OCI-LY1 (cell line): Measurements from ENCODE around the gene GRIK3.

Experiments used
- CTCF ChIP-seq: fragments of 200-600 bp; sonication (generic), shearing (Covaris generic); IDR thresholded peaks from 2 replicates; pipeline ENCODE4 v1.5.1; 2017; ENCODE audit warnings: mild to moderate bottlenecking, antibody characterized with exemption, low read length, moderate library complexity, mixed read lengths
- EZH2 ChIP-seq: fragments of 200-600 bp; sonication (generic), shearing (Covaris generic); IDR thresholded peaks from 2 replicates; pipeline ENCODE4 v1.8.0; 2017; ENCODE audit warnings: borderline replicate concordance, mixed run types, mild to moderate bottlenecking, antibody characterized with exemption, low read length, moderate library complexity, mixed read lengths

DNA sequence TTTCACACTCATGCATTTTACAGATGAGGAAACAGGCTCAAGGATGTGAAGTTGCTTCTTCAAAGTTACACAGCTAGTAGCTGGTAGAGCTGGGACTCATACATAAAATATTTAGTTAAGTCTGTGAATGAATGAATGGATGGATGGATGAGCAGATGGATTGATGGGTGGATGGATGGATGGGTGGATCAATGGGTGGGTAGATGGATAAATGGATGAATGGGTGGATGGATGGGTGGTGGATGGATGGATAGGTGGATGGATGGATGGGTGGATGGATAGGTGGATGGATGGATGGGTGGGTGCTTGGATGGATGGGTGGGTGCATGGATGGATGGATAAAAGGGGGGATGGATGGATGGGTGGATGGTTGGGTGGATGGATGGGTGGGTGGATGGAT is 240.9 kb downstream of the GRIK3 start:
- TF ChIP-seq CTCF (no peak), EZH2 (no peak)
